Renal cortex interstitium (tissue), 11 donors: Measurements from ENCODE around the gene CAPN2. TPM values are rescaled to one million over a fixed set of nuclear protein-coding genes. Genes with fewer than 3 reads are reported as not detected.
"Not testable (repeated sequence)": the region's sequence is repeated elsewhere in the genome, so short reads cannot be mapped to it uniquely, and the experiment has no call there.

Experiments used
- DNase-seq, 11 donors: peaks; one replicate each; pipeline ENCODE4 v3.0.0-alpha.2; 2013; ENCODE audit warnings: low read depth in 9 of 11, low spot score in 4 of 11; ENCODE audit errors: extremely low read depth in 1 of 11
- polyA plus RNA-seq, 3 donors: library from polyadenylated mRNA; unstranded; fragments of 120-200 nt; gene quantifications; one replicate each; pipeline ENCODE4 v1.2.1, GENCODE V29; 2013; ENCODE audit not compliant: insufficient read length in 3 of 3

Gene CAPN2
- polyA plus RNA-seq, 3 donors = 175 to 190 (median 180) TPM

GRCh38 chr1:223802602-223803001, 90.3 kb downstream of the CAPN2 start:
- no peak for DNase-seq

- DNase-seq = no peak
These were observed 90.9 kb downstream of the CAPN2 start for GRCh38 chr1:223803211-223803610.

- not testable (repeated sequence) for DNase-seq
These were observed 97.6 kb downstream of the CAPN2 start for GRCh38 chr1:223809905-223810304.

GRCh38 chr1:223810586-223810985, 98.2 kb downstream of the CAPN2 start:
- no peak for DNase-seq

- DNase-seq = peak in 8 of 11 donors; percentile 8 to 28 (median 17)
These were observed 99.3 kb downstream of the CAPN2 start for GRCh38 chr1:223811634-223812101.

GRCh38 chr1:223813645-223814044, 101.3 kb downstream of the CAPN2 start:
- no peak for DNase-seq

GRCh38 chr1:223815020-223815853, 102.9 kb downstream of the CAPN2 start:
- no peak for DNase-seq

GRCh38 chr1:223815865-223816264, 103.5 kb downstream of the CAPN2 start:
- no peak for DNase-seq

GRCh38 chr1:223817265-223817664, 104.9 kb downstream of the CAPN2 start:
- not testable (repeated sequence) for DNase-seq

GRCh38 chr1:223819730-223820514, 107.6 kb downstream of the CAPN2 start:
- DNase-seq = no peak

- no peak for DNase-seq
These were observed 108.1 kb downstream of the CAPN2 start for GRCh38 chr1:223820515-223820858.

GRCh38 chr1:223820971-223821370, 108.6 kb downstream of the CAPN2 start:
- DNase-seq = no peak

- no peak for DNase-seq
These were observed 111.9 kb downstream of the CAPN2 start for GRCh38 chr1:223824287-223824686.

- no peak for DNase-seq
These were observed 112.4 kb downstream of the CAPN2 start for GRCh38 chr1:223824712-223825111.

Other genes with a start within 250 kb of the CAPN2 start
- gene CAPN8, start 46.8 kb upstream of the CAPN2 start, polyA plus RNA-seq = 1 to 10 TPM; 2.6 to 3.8 (median 2.8) TPM
- gene TP53BP2, start 133.4 kb downstream of the CAPN2 start, polyA plus RNA-seq = 10 to 100 TPM; 46.1 to 58.5 (median 56.1) TPM